ENCODE measurements around the gene SLC4A2.

GRCh38 chr7:151088856-151089699 is 29.7 kb downstream of the SLC4A2 start:
- TF ChIP-seq CTCF (IDR thresholded peaks at IDR 0.05; ENCODE audit: control extremely low read depth in 1 of 3, insufficient read depth in 1 of 3, low read depth in 1 of 3, low read length in 3 of 3): no peak
- TF ChIP-seq RFX5 (IDR thresholded peaks at IDR 0.05; ENCODE audit: borderline replicate concordance, low read depth, low read length): no peak
- no peak for TF ChIP-seq EP300 (IDR thresholded peaks at IDR 0.05; ENCODE audit: borderline replicate concordance in 1 of 2, low read depth in 2 of 2, low read length in 2 of 2)
- no peak for TF ChIP-seq POLR2A (IDR thresholded peaks at IDR 0.05; ENCODE audit: control extremely low read depth in 1 of 2, low read depth in 2 of 2, low read length in 2 of 2)
- no peak for TF ChIP-seq FOSL1 (IDR thresholded peaks at IDR 0.05; ENCODE audit: insufficient read depth, low read depth, low read length)
- no peak for TF ChIP-seq EZH2 (IDR thresholded peaks at IDR 0.05; ENCODE audit: low read depth, low read length, severe bottlenecking)
- no peak for TF ChIP-seq KDM1A (IDR thresholded peaks at IDR 0.05; ENCODE audit: borderline replicate concordance, low read length)

Data from H1 (cell line).